Neural crest cell (in vitro differentiated cells): ENCODE results near the gene KCNK16. TPM values are rescaled to one million over a fixed set of nuclear protein-coding genes. Genes with fewer than 3 reads are reported as not detected.

Experiments used
- DNase-seq: peaks from one replicate; pipeline ENCODE4 v3.0.0; 2021; ENCODE audit warnings: low read depth, mixed read lengths, low spot score
- H3K27ac Mint-ChIP-seq: one replicate; pipeline ENCODE4 v1.8.0; 2021; ENCODE audit warnings: mild to moderate bottlenecking, mixed read lengths; ENCODE audit not compliant: unreplicated experiment
- H3K27me3 Mint-ChIP-seq: 2 replicates; pipeline ENCODE4 v1.8.0; 2021; ENCODE audit warnings: low read depth, mild to moderate bottlenecking, mixed read lengths
- H3K36me3 Mint-ChIP-seq: 2 replicates; pipeline ENCODE4 v1.8.0; 2021; ENCODE audit warnings: low read depth, mild to moderate bottlenecking, mixed read lengths
- H3K4me1 Mint-ChIP-seq: 2 replicates; pipeline ENCODE4 v1.8.0; 2021; ENCODE audit warnings: mixed read lengths
- H3K4me3 Mint-ChIP-seq: one replicate; pipeline ENCODE4 v1.8.0; 2021; ENCODE audit warnings: mild to moderate bottlenecking, mixed read lengths
- H3K9me3 Mint-ChIP-seq: 2 replicates; pipeline ENCODE4 v1.8.0; 2021; ENCODE audit warnings: mixed read lengths
- total RNA-seq: library from RNA; stranded (reverse); gene quantifications from 2 replicates; pipeline ENCODE4 v1.2.1, GENCODE V29; 2021
- TF ChIP-seq, protein P1 (sequence below): fragments of 200-600 bp; sonication (generic); conservative IDR thresholded peaks from 2 replicates; pipeline ENCODE4 v1.5.0; 2021; ENCODE audit warnings: antibody characterized with exemption, mild to moderate bottlenecking

The KCNK16 gene
- total RNA-seq, 1 donor from 2014 or later = not detected

DNA sequence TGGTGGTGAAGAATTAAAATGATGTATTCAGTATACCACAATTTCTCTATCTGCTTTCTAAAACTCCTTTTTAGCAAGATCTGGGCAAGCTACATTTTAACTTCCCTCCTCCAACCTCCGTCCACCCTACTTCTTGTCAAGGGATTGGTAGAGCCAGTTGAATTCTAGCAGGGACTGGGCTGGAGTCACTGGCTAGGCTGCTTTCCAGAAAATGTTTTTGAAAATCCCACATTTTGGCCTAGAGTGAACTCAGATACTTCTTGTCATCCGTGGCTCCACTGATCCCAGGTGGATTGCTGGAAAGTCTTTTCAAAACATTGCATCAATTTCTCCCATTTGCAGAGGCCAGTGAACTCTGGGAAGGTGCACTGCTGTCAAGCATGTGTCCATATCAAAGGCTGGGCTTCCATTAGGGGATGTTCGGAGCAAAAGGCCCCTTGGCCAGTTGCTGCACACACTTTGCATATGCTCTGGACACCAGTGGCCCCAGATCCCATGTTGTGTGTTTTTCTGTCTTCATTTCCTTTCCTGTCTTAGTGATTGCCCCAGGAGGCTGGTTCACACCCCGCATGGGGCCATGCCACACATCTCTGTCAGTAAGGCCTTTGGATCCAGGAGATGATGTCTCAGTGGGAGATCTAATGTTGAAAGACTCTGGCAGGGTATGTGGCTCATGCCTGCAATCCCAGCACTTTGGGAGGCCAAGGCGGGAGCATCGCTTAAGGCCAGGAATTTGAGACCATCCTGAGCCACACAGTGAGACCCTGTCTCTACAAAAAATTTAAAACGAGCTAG is 11.3 kb upstream of the KCNK16 start:
- no peak overlapping the region for H3K4me3 Mint-ChIP-seq
- H3K9me3 Mint-ChIP-seq = no peaks in the 10 kb centered on the region
- no peaks in the 10 kb centered on the region for H3K36me3 Mint-ChIP-seq
- H3K4me1 Mint-ChIP-seq = peaks cover 12% of the 10 kb centered on the region
- no peak for DNase-seq
- H3K27ac Mint-ChIP-seq = no peak overlapping the region
- peaks cover 8% of the 10 kb centered on the region for H3K27me3 Mint-ChIP-seq
- TF ChIP-seq, protein P1, sequence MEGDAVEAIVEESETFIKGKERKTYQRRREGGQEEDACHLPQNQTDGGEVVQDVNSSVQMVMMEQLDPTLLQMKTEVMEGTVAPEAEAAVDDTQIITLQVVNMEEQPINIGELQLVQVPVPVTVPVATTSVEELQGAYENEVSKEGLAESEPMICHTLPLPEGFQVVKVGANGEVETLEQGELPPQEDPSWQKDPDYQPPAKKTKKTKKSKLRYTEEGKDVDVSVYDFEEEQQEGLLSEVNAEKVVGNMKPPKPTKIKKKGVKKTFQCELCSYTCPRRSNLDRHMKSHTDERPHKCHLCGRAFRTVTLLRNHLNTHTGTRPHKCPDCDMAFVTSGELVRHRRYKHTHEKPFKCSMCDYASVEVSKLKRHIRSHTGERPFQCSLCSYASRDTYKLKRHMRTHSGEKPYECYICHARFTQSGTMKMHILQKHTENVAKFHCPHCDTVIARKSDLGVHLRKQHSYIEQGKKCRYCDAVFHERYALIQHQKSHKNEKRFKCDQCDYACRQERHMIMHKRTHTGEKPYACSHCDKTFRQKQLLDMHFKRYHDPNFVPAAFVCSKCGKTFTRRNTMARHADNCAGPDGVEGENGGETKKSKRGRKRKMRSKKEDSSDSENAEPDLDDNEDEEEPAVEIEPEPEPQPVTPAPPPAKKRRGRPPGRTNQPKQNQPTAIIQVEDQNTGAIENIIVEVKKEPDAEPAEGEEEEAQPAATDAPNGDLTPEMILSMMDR = no peak

DNA sequence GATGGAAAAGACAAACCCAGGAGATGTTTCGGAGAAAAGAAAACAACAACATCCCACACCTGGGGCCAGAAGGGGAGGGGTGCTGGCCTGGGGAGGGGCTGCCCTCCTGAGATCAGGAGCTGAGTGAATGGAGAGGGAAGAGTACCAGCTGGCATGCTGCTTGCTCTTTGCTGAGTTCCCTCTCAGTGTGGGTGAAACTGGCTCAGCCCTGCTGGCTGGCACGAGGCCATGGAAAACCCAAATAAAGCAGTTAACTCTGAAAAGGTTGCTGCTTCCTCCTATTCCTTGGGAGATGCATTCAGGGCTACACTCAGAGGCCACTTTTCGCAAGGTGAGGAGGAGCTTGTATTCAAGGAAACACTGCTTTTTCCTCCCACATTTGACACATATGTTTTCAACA is 8.0 kb upstream of the KCNK16 start:
- no peak overlapping the region for H3K4me3 Mint-ChIP-seq
- TF ChIP-seq, protein P1 = no peak
- no peak for DNase-seq
- H3K27me3 Mint-ChIP-seq = peaks cover 12% of the 10 kb centered on the region
- H3K27ac Mint-ChIP-seq = no peak overlapping the region
- H3K4me1 Mint-ChIP-seq = peaks cover 4% of the 10 kb centered on the region
- H3K36me3 Mint-ChIP-seq = no peaks in the 10 kb centered on the region
- no peaks in the 10 kb centered on the region for H3K9me3 Mint-ChIP-seq

DNA sequence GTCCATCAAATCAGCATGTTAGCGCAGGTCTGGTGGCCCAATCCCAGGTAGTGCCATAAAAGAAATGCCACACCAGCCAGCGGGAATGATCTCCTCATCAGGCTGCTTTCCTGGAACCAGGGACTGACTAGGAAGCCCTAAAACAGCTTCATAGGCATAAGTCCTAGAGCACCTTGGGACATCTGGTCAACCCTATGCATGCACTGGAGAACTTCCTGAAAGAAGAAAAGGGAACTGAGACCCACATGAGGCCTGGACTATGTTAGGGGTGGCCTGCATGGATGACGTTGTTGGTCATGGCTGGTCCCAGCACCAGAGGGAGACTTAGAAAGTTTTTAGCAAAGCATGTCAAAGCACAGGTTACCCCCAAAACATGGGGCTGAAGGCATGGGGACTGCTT is 7.6 kb upstream of the KCNK16 start:
- no peak for DNase-seq
- H3K4me3 Mint-ChIP-seq = no peak overlapping the region
- H3K27ac Mint-ChIP-seq = no peak overlapping the region
- H3K4me1 Mint-ChIP-seq = peaks cover 4% of the 10 kb centered on the region
- H3K27me3 Mint-ChIP-seq = peaks cover 15% of the 10 kb centered on the region
- TF ChIP-seq, protein P1 = no peak
- no peaks in the 10 kb centered on the region for H3K36me3 Mint-ChIP-seq
- H3K9me3 Mint-ChIP-seq = no peaks in the 10 kb centered on the region

DNA sequence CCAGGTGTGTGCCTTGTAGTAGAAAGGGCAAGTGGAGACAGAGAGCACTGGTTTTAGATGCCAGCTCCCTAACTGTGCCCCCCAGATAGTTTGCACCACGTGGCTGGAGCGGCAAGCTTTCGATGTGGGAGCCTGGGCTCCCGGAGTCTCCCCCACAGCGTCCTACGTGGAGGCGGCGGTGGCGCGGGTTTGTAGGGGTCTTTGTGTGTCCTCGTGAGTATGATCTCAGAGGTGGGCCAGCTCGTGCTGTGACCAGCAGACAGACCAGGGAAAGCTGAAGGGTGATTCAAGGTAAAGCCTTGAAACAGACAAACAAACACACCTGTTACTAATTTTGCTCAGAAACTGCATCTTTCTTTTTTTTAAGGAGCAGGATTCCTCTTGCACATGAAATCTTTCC is 5.6 kb upstream of the KCNK16 start:
- Mint-ChIP-seq H3K4me3 (no peak overlapping the region), H3K4me1 (peaks cover 4% of the 10 kb centered on the region), H3K36me3 (no peaks in the 10 kb centered on the region), H3K27me3 (peaks cover 18% of the 10 kb centered on the region), H3K9me3 (no peaks in the 10 kb centered on the region), H3K27ac (no peak overlapping the region)
- TF ChIP-seq, protein P1 = no peak
- no peak for DNase-seq

DNA sequence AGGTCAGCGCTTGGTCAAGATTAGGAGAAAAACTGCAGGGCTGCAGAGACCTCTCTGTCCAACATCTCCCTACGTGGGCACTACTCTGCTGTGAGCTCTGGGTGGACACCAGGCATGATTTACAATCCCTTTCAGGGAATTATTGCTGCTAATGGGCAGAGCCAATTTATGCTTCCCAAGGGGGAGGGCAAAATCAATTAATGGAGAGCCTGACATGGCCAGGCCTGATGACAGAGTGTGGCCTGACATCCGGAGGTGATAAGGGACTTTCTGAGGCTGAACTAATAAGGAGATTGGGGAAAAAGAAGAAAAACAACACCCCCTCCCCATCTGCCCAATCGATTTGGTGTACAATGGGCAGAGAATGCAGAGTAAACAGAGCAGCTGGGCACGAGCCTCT is 5.0 kb upstream of the KCNK16 start:
- no peak overlapping the region for H3K27ac Mint-ChIP-seq
- peaks cover 14% of the 10 kb centered on the region for H3K27me3 Mint-ChIP-seq
- H3K36me3 Mint-ChIP-seq = no peaks in the 10 kb centered on the region

More for the DNA sequence above, 5.0 kb upstream of the KCNK16 start:
- H3K4me1 Mint-ChIP-seq = peaks cover 4% of the 10 kb centered on the region
- TF ChIP-seq, protein P1 = no peak
- no peak overlapping the region for H3K4me3 Mint-ChIP-seq
- no peaks in the 10 kb centered on the region for H3K9me3 Mint-ChIP-seq
- DNase-seq = no peak
